Loucy (cell line): ENCODE measurements around the gene GCH1.
"Not testable (repeated sequence)": the region's sequence is repeated elsewhere in the genome, so short reads cannot be mapped to it uniquely, and the experiment has no call there.

Experiments used
- CTCF ChIP-seq: fragments of 200-600 bp; sonication (generic); conservative IDR thresholded peaks from 2 replicates; pipeline ENCODE4 v1.5.1; 2014; ENCODE audit warnings: mild to moderate bottlenecking, antibody characterized with exemption, low read length
- EZH2phosphoT487 ChIP-seq: fragments of 200-600 bp; IDR thresholded peaks from 2 replicates; pipeline ENCODE4 v1.6.1; 2018; ENCODE audit warnings: antibody characterized with exemption, mild to moderate bottlenecking, moderate library complexity, borderline replicate concordance

GRCh38 chr14:54801482-54801881 lies 101.1 kb downstream of the GCH1 start:
- not testable (repeated sequence) for TF ChIP-seq CTCF, EZH2phosphoT487
